C1 segment of cervical spinal cord (tissue), 14 donors: ENCODE measurements around the gene OTOGL.
A peak's percentile ranks its signal among the peaks of the same experiment; 100 is the strongest.
"Not testable (repeated sequence)": the region's sequence is repeated elsewhere in the genome, so short reads cannot be mapped to it uniquely, and the experiment has no call there.

Experiments
- DNase-seq, 14 donors: peaks; one replicate each; lab custom pipeline; 2025; lab: John Stamatoyannopoulos, UW

The OTOGL gene

GRCh38 chr12:80183939-80184338 lies 84.6 kb downstream of the OTOGL start:
- no peak for DNase-seq

- no peak for DNase-seq
Measured at GRCh38 chr12:80184926-80185325, 85.6 kb downstream of the OTOGL start.

GRCh38 chr12:80186727-80187217 lies 87.4 kb downstream of the OTOGL start:
- DNase-seq: peak in 3 of 14 donors; percentile 4 to 7 (median 4)

- DNase-seq: no peak
Measured at GRCh38 chr12:80187660-80188090, 88.3 kb downstream of the OTOGL start.

GRCh38 chr12:80188576-80188975 lies 89.2 kb downstream of the OTOGL start:
- DNase-seq: no peak

- no peak for DNase-seq
Measured at GRCh38 chr12:80189241-80189640, 89.9 kb downstream of the OTOGL start.

GRCh38 chr12:80190001-80190400 lies 90.7 kb downstream of the OTOGL start:
- DNase-seq: no peak

- DNase-seq: no peak
Measured at GRCh38 chr12:80192087-80192486, 92.8 kb downstream of the OTOGL start.

- DNase-seq: no peak
Measured at GRCh38 chr12:80193865-80194264, 94.5 kb downstream of the OTOGL start.

GRCh38 chr12:80195074-80195726 lies 95.9 kb downstream of the OTOGL start:
- DNase-seq: no peak

GRCh38 chr12:80195737-80196136 lies 96.4 kb downstream of the OTOGL start:
- DNase-seq: no peak

- DNase-seq: no peak
Measured at GRCh38 chr12:80196419-80196818, 97.1 kb downstream of the OTOGL start.

- no peak for DNase-seq
Measured at GRCh38 chr12:80198782-80199337, 99.5 kb downstream of the OTOGL start.

GRCh38 chr12:80199931-80200330 lies 100.6 kb downstream of the OTOGL start:
- DNase-seq: no peak

GRCh38 chr12:80200414-80200813 lies 101.1 kb downstream of the OTOGL start:
- no peak for DNase-seq

GRCh38 chr12:80201908-80202307 lies 102.6 kb downstream of the OTOGL start:
- DNase-seq: no peak

- no peak for DNase-seq
Measured at GRCh38 chr12:80205960-80206359, 106.6 kb downstream of the OTOGL start.

- DNase-seq: no peak
Measured at GRCh38 chr12:80208071-80208470, 108.7 kb downstream of the OTOGL start.

GRCh38 chr12:80211671-80212070 lies 112.3 kb downstream of the OTOGL start:
- no peak for DNase-seq

GRCh38 chr12:80212938-80213645 lies 113.8 kb downstream of the OTOGL start:
- DNase-seq: no peak

GRCh38 chr12:80213871-80214270 lies 114.5 kb downstream of the OTOGL start:
- no peak for DNase-seq

GRCh38 chr12:80217011-80217535 lies 117.7 kb downstream of the OTOGL start:
- DNase-seq: peak in 1 of 14 donors; percentile 9

GRCh38 chr12:80218925-80219324 lies 119.6 kb downstream of the OTOGL start:
- DNase-seq: not testable (repeated sequence)
